Measurements from ENCODE around the gene CSTPP1.

Gene CSTPP1

GRCh38 chr11:46982797-46983452 lies 46.4 kb downstream of the CSTPP1 start:
- Histone ChIP-seq H4K20me1 (ENCODE audit: insufficient read depth, low read length) (no peaks in the 10 kb centered on the region), H3K27ac (ENCODE audit: low read length) (no peak overlapping the region), H3K27me3 (ENCODE audit: insufficient read depth, low read length, poor library complexity) (no peaks in the 10 kb centered on the region), H2AFZ (ENCODE audit: low read depth, low read length) (no peak overlapping the region), H3K36me3 (ENCODE audit: insufficient read depth, low read length) (peaks cover 2% of the 10 kb centered on the region; the same call in 1 of the 2 replicates), H3K9me3 (ENCODE audit: insufficient read depth, low read length, severe bottlenecking) (no peaks in the 10 kb centered on the region), H3K4me3 (ENCODE audit: low read depth in 1 of 2, low read length in 2 of 2) (no peak overlapping the region), H3K4me1 (ENCODE audit: insufficient read depth, low read length) (no peaks in the 10 kb centered on the region), H3K79me2 (ENCODE audit: insufficient read depth, low read length) (no peaks in the 10 kb centered on the region), H3K9ac (ENCODE audit: low read depth, low read length) (no peak overlapping the region), H3K4me2 (ENCODE audit: insufficient read depth, low read length) (no peak overlapping the region)
- TF ChIP-seq CTCF (IDR thresholded peaks at IDR 0.05; ENCODE audit: borderline replicate concordance, extremely low read depth, low read length, poor library complexity, severe bottlenecking), result no peak
- no peak for TF ChIP-seq EZH2 (IDR thresholded peaks at IDR 0.05; ENCODE audit: borderline replicate concordance, low read depth, low read length, severe bottlenecking)
- no peak for DNase-seq
- ATAC-seq (ENCODE audit: insufficient read depth, low read depth), result no peak

GRCh38 chr11:46983598-46983997 lies 47.0 kb downstream of the CSTPP1 start:
- ATAC-seq (ENCODE audit: insufficient read depth, low read depth) (no peak), DNase-seq (no peak)
- no peaks in the 10 kb centered on the region for H3K79me2 ChIP-seq (ENCODE audit: insufficient read depth, low read length)
- H3K27ac ChIP-seq (ENCODE audit: low read length), result no peak overlapping the region
- no peaks in the 10 kb centered on the region for H3K9me3 ChIP-seq (ENCODE audit: insufficient read depth, low read length, severe bottlenecking)
- TF ChIP-seq CTCF (IDR thresholded peaks at IDR 0.05; ENCODE audit: borderline replicate concordance, extremely low read depth, low read length, poor library complexity, severe bottlenecking), result no peak
- H3K4me1 ChIP-seq (ENCODE audit: insufficient read depth, low read length), result no peaks in the 10 kb centered on the region
- H3K4me2 ChIP-seq (ENCODE audit: insufficient read depth, low read length), result no peak overlapping the region
- no peaks in the 10 kb centered on the region for H4K20me1 ChIP-seq (ENCODE audit: insufficient read depth, low read length)
- H2AFZ ChIP-seq (ENCODE audit: low read depth, low read length), result no peak overlapping the region
- no peak overlapping the region for H3K9ac ChIP-seq (ENCODE audit: low read depth, low read length)
- H3K36me3 ChIP-seq (ENCODE audit: insufficient read depth, low read length), result peaks cover 3% of the 10 kb centered on the region; the same call in 1 of the 2 replicates
- no peak overlapping the region for H3K4me3 ChIP-seq (ENCODE audit: low read depth in 1 of 2, low read length in 2 of 2)
- H3K27me3 ChIP-seq (ENCODE audit: insufficient read depth, low read length, poor library complexity), result no peaks in the 10 kb centered on the region

- ATAC-seq (ENCODE audit: insufficient read depth, low read depth) (no peak), DNase-seq (no peak)
- Histone ChIP-seq H3K36me3 (ENCODE audit: insufficient read depth, low read length) (peaks cover 6% of the 10 kb centered on the region; the same call in 1 of the 2 replicates), H3K9ac (ENCODE audit: low read depth, low read length) (no peak overlapping the region), H3K79me2 (ENCODE audit: insufficient read depth, low read length) (no peaks in the 10 kb centered on the region), H3K4me3 (ENCODE audit: low read depth in 1 of 2, low read length in 2 of 2) (no peak overlapping the region), H4K20me1 (ENCODE audit: insufficient read depth, low read length) (no peaks in the 10 kb centered on the region), H3K4me2 (ENCODE audit: insufficient read depth, low read length) (no peak overlapping the region), H3K4me1 (ENCODE audit: insufficient read depth, low read length) (no peaks in the 10 kb centered on the region), H3K27ac (ENCODE audit: low read length) (no peak overlapping the region), H2AFZ (ENCODE audit: low read depth, low read length) (no peak overlapping the region), H3K9me3 (ENCODE audit: insufficient read depth, low read length, severe bottlenecking) (no peaks in the 10 kb centered on the region), H3K27me3 (ENCODE audit: insufficient read depth, low read length, poor library complexity) (no peaks in the 10 kb centered on the region)
- TF ChIP-seq CTCF (IDR thresholded peaks at IDR 0.05; ENCODE audit: borderline replicate concordance, extremely low read depth, low read length, poor library complexity, severe bottlenecking) (no peak), EZH2 (IDR thresholded peaks at IDR 0.05; ENCODE audit: borderline replicate concordance, low read depth, low read length, severe bottlenecking) (no peak)
These were observed 48.0 kb downstream of the CSTPP1 start for GRCh38 chr11:46984548-46984947.

All from DND-41 (cell line).